Osteoblast (primary cell): ENCODE measurements around the gene ADPRS. TPM values are rescaled to one million over a fixed set of nuclear protein-coding genes. Genes with fewer than 3 reads are reported as not detected.

Experiments used
- DNase-seq: peaks from one replicate; pipeline ENCODE4 v3.0.0; 2011; ENCODE audit warnings: low spot score, mixed read lengths; ENCODE audit not compliant: insufficient read length; ENCODE audit errors: missing footprints
- H2AFZ ChIP-seq: 2 replicates; pipeline ENCODE4 v1.6.0; 2011; ENCODE audit warnings: mild to moderate bottlenecking, low read length
- H3K27ac ChIP-seq: 2 replicates; pipeline ENCODE4 v1.5.1; 2011; ENCODE audit warnings: mild to moderate bottlenecking, low read depth, low read length, moderate library complexity
- H3K27me3 ChIP-seq: 2 replicates; pipeline ENCODE4 v1.6.0; 2012; ENCODE audit warnings: mild to moderate bottlenecking, control low read depth, inconsistent platforms, low read length, moderate library complexity; ENCODE audit not compliant: insufficient read depth
- H3K36me3 ChIP-seq: 2 replicates; pipeline ENCODE4 v1.5.1; 2011; ENCODE audit warnings: mild to moderate bottlenecking, low read length, control low read depth, moderate library complexity; ENCODE audit not compliant: insufficient read depth
- H3K4me1 ChIP-seq: 2 replicates; pipeline ENCODE4 v1.5.1; 2011; ENCODE audit warnings: mild to moderate bottlenecking, low read length, control low read depth, moderate library complexity; ENCODE audit not compliant: insufficient read depth
- H3K4me2 ChIP-seq: 2 replicates; pipeline ENCODE4 v1.6.0; 2011; ENCODE audit warnings: mild to moderate bottlenecking, low read length; ENCODE audit not compliant: insufficient read depth
- H3K4me3 ChIP-seq: fragments of 200-600 bp; sonication (generic); 3 replicates; pipeline ENCODE4 v1.5.1; 2012; ENCODE audit warnings: mild to moderate bottlenecking, low read length, inconsistent platforms; ENCODE audit not compliant: insufficient read depth
- H3K79me2 ChIP-seq: 2 replicates; pipeline ENCODE4 v1.6.0; 2012; ENCODE audit warnings: mild to moderate bottlenecking, low read length, control low read depth, inconsistent platforms; ENCODE audit not compliant: insufficient read depth
- H3K9me3 ChIP-seq: 2 replicates; pipeline ENCODE4 v1.5.1; 2011; ENCODE audit warnings: low read depth, low read length, control low read depth
- H4K20me1 ChIP-seq: 2 replicates; pipeline ENCODE4 v1.6.0; 2012; ENCODE audit warnings: mild to moderate bottlenecking, low read length, control low read depth; ENCODE audit not compliant: insufficient read depth
- total RNA-seq: library from RNA; depleted of rRNA; stranded (reverse); fragments of >200 nt; gene quantifications from 2 replicates; pipeline ENCODE4 v1.2.3, GENCODE V29; 2012
- TF ChIP-seq, protein P1 (sequence below): IDR thresholded peaks from 2 replicates; pipeline ENCODE4 v1.5.1; 2011; ENCODE audit warnings: mild to moderate bottlenecking, low read depth, low read length, moderate library complexity; ENCODE audit errors: extremely low read depth

Gene ADPRS
- total RNA-seq, 1 donor = 24.2 TPM

DNA sequence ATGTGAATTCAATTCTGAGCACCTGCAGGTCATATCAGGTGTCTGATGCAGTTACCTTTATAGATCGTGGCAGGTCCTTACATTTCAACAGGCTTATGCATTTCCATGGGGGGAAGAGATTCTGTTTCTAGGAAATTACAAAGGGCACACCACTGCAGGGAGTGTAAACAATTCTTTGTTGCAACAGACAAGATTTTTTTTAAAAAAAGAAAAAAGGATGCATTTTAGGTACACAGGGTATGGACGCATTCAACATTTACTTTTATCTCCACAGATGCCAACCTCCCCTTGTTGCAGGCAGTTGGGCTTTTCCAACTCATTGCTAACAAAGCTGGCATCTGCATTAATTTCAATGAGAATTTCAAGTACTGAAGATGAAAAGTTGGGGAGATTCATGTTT, 18.3 kb upstream of the ADPRS start:
- TF ChIP-seq, protein P1, sequence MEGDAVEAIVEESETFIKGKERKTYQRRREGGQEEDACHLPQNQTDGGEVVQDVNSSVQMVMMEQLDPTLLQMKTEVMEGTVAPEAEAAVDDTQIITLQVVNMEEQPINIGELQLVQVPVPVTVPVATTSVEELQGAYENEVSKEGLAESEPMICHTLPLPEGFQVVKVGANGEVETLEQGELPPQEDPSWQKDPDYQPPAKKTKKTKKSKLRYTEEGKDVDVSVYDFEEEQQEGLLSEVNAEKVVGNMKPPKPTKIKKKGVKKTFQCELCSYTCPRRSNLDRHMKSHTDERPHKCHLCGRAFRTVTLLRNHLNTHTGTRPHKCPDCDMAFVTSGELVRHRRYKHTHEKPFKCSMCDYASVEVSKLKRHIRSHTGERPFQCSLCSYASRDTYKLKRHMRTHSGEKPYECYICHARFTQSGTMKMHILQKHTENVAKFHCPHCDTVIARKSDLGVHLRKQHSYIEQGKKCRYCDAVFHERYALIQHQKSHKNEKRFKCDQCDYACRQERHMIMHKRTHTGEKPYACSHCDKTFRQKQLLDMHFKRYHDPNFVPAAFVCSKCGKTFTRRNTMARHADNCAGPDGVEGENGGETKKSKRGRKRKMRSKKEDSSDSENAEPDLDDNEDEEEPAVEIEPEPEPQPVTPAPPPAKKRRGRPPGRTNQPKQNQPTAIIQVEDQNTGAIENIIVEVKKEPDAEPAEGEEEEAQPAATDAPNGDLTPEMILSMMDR = no peak
- Histone ChIP-seq H2AFZ (no peak overlapping the region), H3K79me2 (no peaks in the 10 kb centered on the region), H3K4me3 (no peak overlapping the region), H3K4me1 (no peaks in the 10 kb centered on the region), H3K36me3 (no peaks in the 10 kb centered on the region), H4K20me1 (no peaks in the 10 kb centered on the region), H3K27me3 (no peaks in the 10 kb centered on the region), H3K27ac (no peak overlapping the region), H3K9me3 (no peaks in the 10 kb centered on the region), H3K4me2 (no peak overlapping the region)
- no peak for DNase-seq

DNA sequence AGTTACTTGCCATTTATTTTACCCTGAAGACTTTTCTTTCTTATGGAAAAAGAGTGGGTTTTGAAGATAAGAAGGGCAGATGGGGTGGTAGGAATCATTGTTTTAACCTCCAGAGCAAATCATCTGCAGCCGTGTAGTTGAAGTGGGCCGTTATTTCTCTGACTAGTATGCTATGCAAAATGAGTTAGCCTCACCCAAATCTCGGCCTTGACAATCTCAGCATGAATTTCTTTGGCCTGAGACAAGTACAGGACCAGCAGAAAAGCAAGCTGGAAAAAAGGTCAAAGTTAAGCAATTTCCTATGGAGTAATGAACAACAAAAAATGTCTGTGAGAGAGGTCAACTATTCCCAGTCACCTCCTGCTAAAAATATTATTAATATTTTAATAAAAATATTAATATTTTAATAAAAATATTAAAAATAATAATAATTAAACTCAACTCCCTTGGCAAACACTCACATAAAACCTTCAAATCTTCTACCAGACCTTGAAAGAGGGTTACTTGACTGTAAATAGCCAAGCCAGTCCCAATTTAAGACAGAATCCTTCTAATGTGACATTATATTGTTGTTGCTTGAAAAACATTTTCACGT, 11.6 kb upstream of the ADPRS start:
- no peaks in the 10 kb centered on the region for H3K27me3 ChIP-seq
- DNase-seq = no peak
- no peak overlapping the region for H2AFZ ChIP-seq
- H3K27ac ChIP-seq = no peak overlapping the region
- H3K4me1 ChIP-seq = no peaks in the 10 kb centered on the region
- no peaks in the 10 kb centered on the region for H3K36me3 ChIP-seq
- H3K79me2 ChIP-seq = no peaks in the 10 kb centered on the region
- H3K4me3 ChIP-seq = no peak overlapping the region
- TF ChIP-seq, protein P1 = no peak
- H3K4me2 ChIP-seq = no peak overlapping the region
- no peaks in the 10 kb centered on the region for H4K20me1 ChIP-seq
- no peaks in the 10 kb centered on the region for H3K9me3 ChIP-seq

GRCh38 chr1:36080236-36080635, 8.5 kb upstream of the ADPRS start:
- peak; percentile 34 for DNase-seq
- Histone ChIP-seq H3K79me2 (no peaks in the 10 kb centered on the region), H3K36me3 (no peaks in the 10 kb centered on the region), H3K4me3 (no peak overlapping the region), H3K27ac (no peak overlapping the region), H3K4me1 (peaks cover 5% of the 10 kb centered on the region), H2AFZ (no peak overlapping the region), H3K9me3 (no peaks in the 10 kb centered on the region), H3K4me2 (no peak overlapping the region), H3K27me3 (no peaks in the 10 kb centered on the region), H4K20me1 (no peaks in the 10 kb centered on the region)
- TF ChIP-seq, protein P1 = no peak

DNA sequence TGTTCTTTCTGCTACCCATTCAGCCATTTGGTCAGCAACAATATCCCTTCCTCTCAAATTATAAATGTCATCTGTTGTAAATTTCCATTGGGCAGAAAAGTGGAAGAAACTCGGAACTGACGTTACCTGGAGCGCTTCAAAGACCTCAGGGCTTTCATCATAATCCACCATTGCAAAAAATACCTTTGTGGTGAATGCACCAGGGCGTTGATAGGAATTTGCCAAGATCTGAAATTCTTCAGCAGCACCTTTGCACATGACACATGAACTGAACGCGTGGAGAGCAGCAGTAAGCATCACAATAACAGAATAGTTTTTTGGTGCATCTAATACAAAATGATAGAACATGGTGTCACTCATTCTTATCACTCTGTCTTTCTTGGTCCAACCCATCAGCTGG, 7.9 kb upstream of the ADPRS start:
- Histone ChIP-seq H3K9me3 (no peaks in the 10 kb centered on the region), H3K27ac (no peak overlapping the region), H4K20me1 (no peaks in the 10 kb centered on the region), H3K27me3 (no peaks in the 10 kb centered on the region), H2AFZ (no peak overlapping the region), H3K36me3 (no peaks in the 10 kb centered on the region), H3K4me1 (peaks cover 5% of the 10 kb centered on the region), H3K4me2 (no peak overlapping the region), H3K79me2 (no peaks in the 10 kb centered on the region), H3K4me3 (no peak overlapping the region)
- peak; percentile 8 for DNase-seq
- TF ChIP-seq, protein P1 = no peak
